Smooth muscle cell of trachea (primary cell): Measurements from ENCODE around the gene CXCL10. TPM values are rescaled to one million over a fixed set of nuclear protein-coding genes. Genes with fewer than 3 reads are reported as not detected.

Experiments
- total RNA-seq: library from RNA; depleted of rRNA; stranded (reverse); fragments of >200 nt; gene quantifications from 2 replicates; pipeline ENCODE4 v1.2.1, GENCODE V29; 2014

CXCL10 gene
- total RNA-seq = 1.8 TPM in 1 of 2 replicates, not detected in the other

GRCh38 chr4:76023389-76023788 is at the start of gene CXCL10:
Gene CXCL10 (minus strand): TSS chr4:76023497. CDS start chr4:76023431, 66 bp downstream.

GRCh38 chr4:76035799-76036380 is 12.6 kb upstream of the CXCL10 start, which contains the start of gene CXCL11:
Gene CXCL11 (minus strand): TSS chr4:76036070. CDS start chr4:76035987, 83 bp downstream.

GRCh38 chr4:76007089-76007862 is 16.0 kb downstream of the CXCL10 start, which contains the start of gene CXCL9:
Gene CXCL9 (minus strand): TSS chr4:76007509. CDS start chr4:76007449, 60 bp downstream.

Other genes with a start within 250 kb of the CXCL10 start
- gene PPEF2, start 121.0 kb downstream of the CXCL10 start, total RNA-seq = not detected in 2 replicates
- 30.7 and 35.6 TPM in 2 replicates for gene NAAA, start 82.5 kb downstream of the CXCL10 start, total RNA-seq
- 28.1 and 33.9 TPM in 2 replicates for gene SDAD1, start 32.6 kb downstream of the CXCL10 start, total RNA-seq
- not detected in 2 replicates for gene CXCL9, start 16.0 kb downstream of the CXCL10 start, total RNA-seq
- 0.15 TPM in 1 of 2 replicates, not detected in the other for gene CXCL11, start 12.6 kb upstream of the CXCL10 start, total RNA-seq
- not detected in 2 replicates for gene ART3, start 51.2 kb upstream of the CXCL10 start, total RNA-seq
- 48.8 and 76.2 TPM in 2 replicates for gene NUP54, start 124.9 kb upstream of the CXCL10 start, total RNA-seq
- 283 and 368 TPM in 2 replicates for gene SCARB2, start 190.3 kb upstream of the CXCL10 start, total RNA-seq
- gene FAM47E, start 228.2 kb upstream of the CXCL10 start, total RNA-seq = under 0.01 and 1.3 TPM in 2 replicates